ENCODE data around the gene RNF43.

Gene RNF43

GRCh38 chr17:58370309-58370708, 47.0 kb downstream of the RNF43 start:
- no peak overlapping the region for H3K4me3 ChIP-seq (ENCODE audit: insufficient read length, low read depth)
- peaks cover 43% of the 10 kb centered on the region for H3K36me3 ChIP-seq (ENCODE audit: insufficient read depth, insufficient read length, low read length)
- H3K9ac ChIP-seq (ENCODE audit: insufficient read length, low read depth) = no peak overlapping the region
- H3K27me3 ChIP-seq (ENCODE audit: insufficient read depth, insufficient read length) = no peaks in the 10 kb centered on the region
- DNase-seq (ENCODE audit: low read depth, low spot score) = no peak
- H3K9me3 ChIP-seq (ENCODE audit: insufficient read depth, low read length) = no peaks in the 10 kb centered on the region
- peaks cover 7% of the 10 kb centered on the region for H3K4me1 ChIP-seq (ENCODE audit: insufficient read depth, insufficient read length)
- no peak for TF ChIP-seq ZNF274 (IDR thresholded peaks at IDR 0.05; ENCODE audit: low read depth, low read length)
- no peak for TF ChIP-seq YY1 (IDR thresholded peaks at IDR 0.05; ENCODE audit: insufficient read depth, insufficient read length)
- no peak for TF ChIP-seq SUZ12 (IDR thresholded peaks at IDR 0.05; ENCODE audit: extremely low read depth, insufficient read depth, insufficient read length)

GRCh38 chr17:58369214-58370031, 47.9 kb downstream of the RNF43 start:
- TF ChIP-seq ZNF274 (IDR thresholded peaks at IDR 0.05; ENCODE audit: low read depth, low read length) = no peak
- TF ChIP-seq SUZ12 (IDR thresholded peaks at IDR 0.05; ENCODE audit: extremely low read depth, insufficient read depth, insufficient read length) = no peak
- TF ChIP-seq YY1 (IDR thresholded peaks at IDR 0.05; ENCODE audit: insufficient read depth, insufficient read length) = no peak
- Histone ChIP-seq H3K9me3 (ENCODE audit: insufficient read depth, low read length) (no peaks in the 10 kb centered on the region), H3K4me1 (ENCODE audit: insufficient read depth, insufficient read length) (peaks cover 10% of the 10 kb centered on the region), H3K27me3 (ENCODE audit: insufficient read depth, insufficient read length) (no peaks in the 10 kb centered on the region), H3K36me3 (ENCODE audit: insufficient read depth, insufficient read length, low read length) (peaks cover 43% of the 10 kb centered on the region), H3K9ac (ENCODE audit: insufficient read length, low read depth) (no peak overlapping the region), H3K4me3 (ENCODE audit: insufficient read length, low read depth) (no peak overlapping the region)
- no peak for DNase-seq (ENCODE audit: low read depth, low spot score)

GRCh38 chr17:58368860-58369213, 48.5 kb downstream of the RNF43 start:
- Histone ChIP-seq H3K36me3 (ENCODE audit: insufficient read depth, insufficient read length, low read length) (peaks cover 45% of the 10 kb centered on the region), H3K9me3 (ENCODE audit: insufficient read depth, low read length) (no peaks in the 10 kb centered on the region), H3K9ac (ENCODE audit: insufficient read length, low read depth) (no peak overlapping the region), H3K4me1 (ENCODE audit: insufficient read depth, insufficient read length) (peaks cover 15% of the 10 kb centered on the region), H3K4me3 (ENCODE audit: insufficient read length, low read depth) (no peak overlapping the region), H3K27me3 (ENCODE audit: insufficient read depth, insufficient read length) (no peaks in the 10 kb centered on the region)
- DNase-seq (ENCODE audit: low read depth, low spot score) = no peak
- TF ChIP-seq YY1 (IDR thresholded peaks at IDR 0.05; ENCODE audit: insufficient read depth, insufficient read length) = no peak
- TF ChIP-seq SUZ12 (IDR thresholded peaks at IDR 0.05; ENCODE audit: extremely low read depth, insufficient read depth, insufficient read length) = no peak
